Nephron (organoid): ENCODE results near the gene NECTIN1.

Source experiments
- H3K27ac Mint-ChIP-seq, 3 experiments: 2 replicates each; pipeline ENCODE4 v1.8.0; 2020; ENCODE audit warnings: mixed read lengths in 3 of 3, mild to moderate bottlenecking in 2 of 3, moderate library complexity in 1 of 3
- H3K27me3 Mint-ChIP-seq: 2 replicates; pipeline ENCODE4 v1.8.0; 2021; ENCODE audit warnings: low read depth, mild to moderate bottlenecking, moderate library complexity, mixed read lengths
- H3K36me3 Mint-ChIP-seq: 2 replicates; pipeline ENCODE4 v1.8.0; 2020; ENCODE audit warnings: low read depth, mixed read lengths
- H3K4me1 Mint-ChIP-seq: 2 replicates; pipeline ENCODE4 v1.8.0; 2020; ENCODE audit warnings: mixed read lengths
- H3K4me3 Mint-ChIP-seq, 3 experiments: 2 replicates each; pipeline ENCODE4 v1.8.0; 2020; ENCODE audit warnings: mild to moderate bottlenecking in 3 of 3, mixed read lengths in 3 of 3, moderate library complexity in 2 of 3
- H3K9me3 Mint-ChIP-seq: 2 replicates; pipeline ENCODE4 v1.8.0; 2020; ENCODE audit warnings: mixed read lengths
- CTCF ChIP-seq, 3 experiments: fragments of 200-600 bp; sonication (generic); IDR thresholded peaks; one replicate each; pipeline ENCODE4 v1.5.0; 2021; ENCODE audit warnings: antibody characterized with exemption in 3 of 3; ENCODE audit not compliant: unreplicated experiment in 3 of 3

NECTIN1 gene

DNA sequence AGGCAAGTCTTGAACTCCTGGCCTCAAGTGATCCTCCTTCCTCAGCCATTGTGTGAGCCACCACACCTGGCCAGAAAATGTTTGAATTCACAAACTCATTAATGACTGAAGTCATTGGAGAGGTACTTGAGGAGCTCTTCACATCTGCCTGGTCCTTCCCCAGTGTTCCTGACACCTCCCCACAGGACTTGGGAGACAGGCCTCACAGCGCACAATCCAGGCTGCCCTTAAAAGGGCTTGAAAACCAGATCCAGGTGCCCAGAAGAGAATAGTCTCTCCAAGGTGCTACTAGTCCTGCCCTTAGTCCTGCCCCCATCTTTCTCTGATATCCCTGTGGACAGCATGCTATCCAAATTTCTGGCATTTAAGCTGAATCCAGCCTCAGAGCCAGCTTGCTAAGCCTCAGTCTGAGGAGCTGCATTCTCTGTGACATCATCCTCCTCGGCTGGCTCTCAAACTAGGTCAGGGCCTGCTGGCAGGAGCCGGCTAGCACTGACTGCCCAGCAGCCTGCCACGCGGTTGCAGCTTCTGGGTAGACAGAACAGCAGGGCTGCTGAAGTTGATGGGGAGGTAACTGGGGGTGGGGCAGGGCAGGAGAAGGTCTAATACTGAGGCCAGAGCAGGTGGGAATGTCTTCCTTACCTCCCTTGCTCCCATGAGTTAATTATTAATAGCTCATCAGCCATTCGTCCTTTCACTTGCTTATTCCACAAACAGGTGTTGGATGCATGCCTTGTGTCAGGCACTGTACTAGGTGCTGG lies 35.3 kb upstream of the NECTIN1 start:
- Mint-ChIP-seq H3K9me3 (peaks cover 11% of the 10 kb centered on the region), H3K27ac (peak overlapping the region in 1 of 3 experiments; percentile 59), H3K4me3 (no peak overlapping the region), H3K27me3 (peaks cover 47% of the 10 kb centered on the region), H3K36me3 (no peaks in the 10 kb centered on the region), H3K4me1 (peaks cover 5% of the 10 kb centered on the region)
- no peak for TF ChIP-seq CTCF (IDR thresholded peaks at IDR 0.05; ENCODE audit: unreplicated experiment in 3 of 3)

- Mint-ChIP-seq H3K4me1 (peaks cover 5% of the 10 kb centered on the region), H3K27ac (no peak overlapping the region)
Measured at GRCh38 chr11:119763071-119763728, 34.2 kb upstream of the NECTIN1 start.

GRCh38 chr11:119759747-119760412 lies 30.9 kb upstream of the NECTIN1 start:
- peaks cover 29% of the 10 kb centered on the region for H3K27me3 Mint-ChIP-seq
- no peaks in the 10 kb centered on the region for H3K36me3 Mint-ChIP-seq
- no peak overlapping the region for H3K27ac Mint-ChIP-seq
- no peaks in the 10 kb centered on the region for H3K9me3 Mint-ChIP-seq
- H3K4me1 Mint-ChIP-seq: peaks cover 6% of the 10 kb centered on the region
- no peak overlapping the region for H3K4me3 Mint-ChIP-seq
- TF ChIP-seq CTCF (IDR thresholded peaks at IDR 0.05; ENCODE audit: unreplicated experiment in 3 of 3): no peak

More at GRCh38 chr11:119763071-119763728, 34.2 kb upstream of the NECTIN1 start:
- TF ChIP-seq CTCF (IDR thresholded peaks at IDR 0.05; ENCODE audit: unreplicated experiment in 3 of 3): no peak
- Mint-ChIP-seq H3K27me3 (peaks cover 47% of the 10 kb centered on the region), H3K36me3 (no peaks in the 10 kb centered on the region), H3K9me3 (peaks cover 11% of the 10 kb centered on the region), H3K4me3 (no peak overlapping the region)

DNA sequence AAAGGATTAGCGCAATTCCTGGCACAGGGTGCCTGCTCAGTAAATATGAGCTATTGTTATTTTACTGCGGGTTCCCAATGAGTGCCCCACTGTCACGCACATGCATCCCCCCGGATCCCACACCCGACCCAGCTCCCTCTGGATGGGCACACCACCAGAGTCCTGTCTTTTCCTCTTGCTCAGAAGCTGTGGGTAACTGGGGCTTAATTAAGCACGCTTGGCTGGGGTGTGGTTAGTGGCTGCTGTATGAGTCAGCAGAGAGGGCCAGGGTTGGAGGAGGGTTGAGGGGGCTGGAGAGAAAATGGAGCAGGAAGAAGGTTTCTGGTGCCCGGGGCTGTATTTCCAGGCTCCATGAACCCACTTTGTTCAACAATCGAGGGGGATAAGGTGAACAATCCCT lies 30.3 kb upstream of the NECTIN1 start:
- Mint-ChIP-seq H3K4me3 (no peak overlapping the region), H3K27ac (no peak overlapping the region), H3K27me3 (peaks cover 29% of the 10 kb centered on the region), H3K36me3 (no peaks in the 10 kb centered on the region), H3K4me1 (peaks cover 10% of the 10 kb centered on the region), H3K9me3 (no peaks in the 10 kb centered on the region)
- no peak for TF ChIP-seq CTCF (IDR thresholded peaks at IDR 0.05; ENCODE audit: unreplicated experiment in 3 of 3)

GRCh38 chr11:119758291-119758690 lies 29.3 kb upstream of the NECTIN1 start:
- peaks cover 10% of the 10 kb centered on the region for H3K4me1 Mint-ChIP-seq
- no peak overlapping the region for H3K4me3 Mint-ChIP-seq
- no peaks in the 10 kb centered on the region for H3K9me3 Mint-ChIP-seq
- peaks cover 22% of the 10 kb centered on the region for H3K27me3 Mint-ChIP-seq
- no peak overlapping the region for H3K27ac Mint-ChIP-seq
- H3K36me3 Mint-ChIP-seq: no peaks in the 10 kb centered on the region
- no peak for TF ChIP-seq CTCF (IDR thresholded peaks at IDR 0.05; ENCODE audit: unreplicated experiment in 3 of 3)
